Activated CD8-positive, alpha-beta memory T cell treated with anti-CD3 and anti-CD28 coated beads, Interleukin-2, amount 50 U/mL, for 1 hour (primary cell): Measurements from ENCODE around the gene PNLDC1.
"Not testable (repeated sequence)": the region's sequence is repeated elsewhere in the genome, so short reads cannot be mapped to it uniquely, and the experiment has no call there.

Experiments used
- DNase-seq: peaks from one replicate; pipeline ENCODE4 v3.0.0-alpha.2; 2020; ENCODE audit errors: extremely low read depth

PNLDC1 gene

GRCh38 chr6:159849851-159850250, 49.8 kb downstream of the PNLDC1 start:
- DNase-seq: not testable (repeated sequence)

GRCh38 chr6:159852877-159853276, 52.8 kb downstream of the PNLDC1 start:
- DNase-seq: no peak

- DNase-seq: no peak
Observed at GRCh38 chr6:159853754-159854153, 53.7 kb downstream of the PNLDC1 start.

GRCh38 chr6:159854959-159855358, 54.9 kb downstream of the PNLDC1 start:
- DNase-seq: no peak

DNA sequence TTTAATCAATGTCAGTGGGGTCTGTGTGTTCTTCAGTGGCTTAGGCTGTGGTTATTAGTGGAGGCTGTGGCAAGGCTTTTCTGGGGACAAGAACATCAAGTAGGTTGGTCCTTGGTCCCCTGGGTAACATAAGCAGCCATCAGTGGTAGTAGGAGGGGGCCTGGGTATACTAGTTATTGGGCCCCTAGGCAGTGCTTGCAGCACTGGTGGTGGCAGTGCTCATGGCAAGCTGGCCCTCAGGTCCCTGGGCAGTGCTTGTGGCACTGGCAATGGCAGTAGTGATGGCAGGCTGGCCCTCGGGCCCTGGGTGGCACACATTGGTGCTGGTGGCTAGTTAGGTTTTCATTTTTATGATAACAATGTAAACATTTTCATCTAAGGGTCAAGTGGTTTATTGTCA, 58.2 kb downstream of the PNLDC1 start:
- DNase-seq: no peak

DNA sequence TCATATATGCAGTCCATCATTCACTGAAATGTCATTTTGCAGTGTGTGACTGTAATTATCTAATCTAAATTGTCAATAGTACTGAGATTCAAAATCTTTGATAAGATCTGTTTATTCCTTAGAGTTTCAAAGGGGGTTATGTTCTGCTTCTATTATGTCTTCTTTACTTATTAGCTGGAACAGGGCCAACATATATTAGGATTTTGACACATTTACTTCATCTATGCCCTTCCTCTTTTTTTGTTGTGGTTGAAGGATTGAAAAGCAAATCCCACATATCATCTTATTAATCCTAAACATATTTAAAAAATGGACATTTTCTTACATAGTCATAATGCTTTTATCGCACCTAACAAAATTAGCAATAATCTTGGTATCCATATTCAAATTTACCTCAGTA, 60.4 kb downstream of the PNLDC1 start:
- DNase-seq: no peak

DNA sequence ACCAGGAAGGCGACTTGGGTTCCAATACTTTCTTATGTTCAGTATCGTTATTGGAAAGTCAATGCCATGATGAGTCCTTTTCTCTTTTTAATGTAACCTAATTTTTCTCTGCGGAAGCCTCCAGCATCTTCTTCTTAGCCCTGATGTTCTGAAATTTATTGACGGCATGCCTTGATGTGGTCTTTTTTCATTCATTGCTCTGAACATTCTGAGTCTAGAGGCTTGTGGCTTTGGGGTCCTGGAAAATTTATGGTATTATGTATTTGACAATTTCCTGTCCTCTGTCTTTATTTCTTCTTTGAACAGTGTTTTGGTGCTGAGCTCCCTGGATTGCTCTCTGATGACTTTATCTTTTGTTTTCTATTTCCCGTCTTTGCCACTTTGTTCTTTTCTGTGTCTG, 62.0 kb downstream of the PNLDC1 start:
- no peak for DNase-seq

- DNase-seq: not testable (repeated sequence)
Observed at GRCh38 chr6:159863341-159863740, 63.3 kb downstream of the PNLDC1 start.

GRCh38 chr6:159865226-159865920, 65.3 kb downstream of the PNLDC1 start:
- no peak for DNase-seq

- DNase-seq: no peak
Observed at GRCh38 chr6:159866286-159867247, 66.5 kb downstream of the PNLDC1 start.
